Activated CD4-positive, alpha-beta T cell treated with anti-CD3 and anti-CD28 coated beads for 1 hour (primary cell): ENCODE measurements around the gene RGS5.

ENCODE experiments used
- DNase-seq: peaks from one replicate; pipeline ENCODE4 v3.0.0-alpha.2; 2020

RGS5 gene

GRCh38 chr1:163178628-163179027, 24.1 kb downstream of the RGS5 start:
- no peak for DNase-seq

- DNase-seq, result no peak
Observed at GRCh38 chr1:163176797-163177196, 25.9 kb downstream of the RGS5 start.

GRCh38 chr1:163174524-163175437, 27.9 kb downstream of the RGS5 start:
- DNase-seq, result no peak

GRCh38 chr1:163173121-163173520, 29.6 kb downstream of the RGS5 start:
- no peak for DNase-seq

GRCh38 chr1:163172596-163172995, 30.1 kb downstream of the RGS5 start:
- no peak for DNase-seq

- no peak for DNase-seq
Observed at GRCh38 chr1:163171826-163172225, 30.9 kb downstream of the RGS5 start.

- DNase-seq, result no peak
Observed at GRCh38 chr1:163170975-163171676, 31.6 kb downstream of the RGS5 start.

GRCh38 chr1:163170331-163170730, 32.4 kb downstream of the RGS5 start:
- DNase-seq, result no peak

GRCh38 chr1:163169553-163169952, 33.2 kb downstream of the RGS5 start:
- DNase-seq, result no peak

- no peak for DNase-seq
Observed at GRCh38 chr1:163168053-163168452, 34.7 kb downstream of the RGS5 start.

GRCh38 chr1:163166886-163167555, 35.7 kb downstream of the RGS5 start:
- DNase-seq, result no peak

- DNase-seq, result no peak
Observed at GRCh38 chr1:163165119-163165518, 37.6 kb downstream of the RGS5 start.

GRCh38 chr1:163163881-163164582, 38.7 kb downstream of the RGS5 start:
- no peak for DNase-seq

- DNase-seq, result no peak
Observed at GRCh38 chr1:163163163-163163562, 39.6 kb downstream of the RGS5 start.

- no peak for DNase-seq
Observed at GRCh38 chr1:163162381-163162914, 40.3 kb downstream of the RGS5 start.

- DNase-seq, result no peak
Observed at GRCh38 chr1:163161841-163162240, 40.9 kb downstream of the RGS5 start.

- DNase-seq, result no peak
Observed at GRCh38 chr1:163161337-163161736, 41.4 kb downstream of the RGS5 start.

- no peak for DNase-seq
Observed at GRCh38 chr1:163155606-163156005, 47.1 kb downstream of the RGS5 start.

- DNase-seq, result no peak
Observed at GRCh38 chr1:163148911-163149310, 53.8 kb downstream of the RGS5 start.

- DNase-seq, result no peak
Observed at GRCh38 chr1:163147019-163147418, 55.7 kb downstream of the RGS5 start.

GRCh38 chr1:163145435-163145834, 57.3 kb downstream of the RGS5 start:
- no peak for DNase-seq

GRCh38 chr1:163144418-163144817, 58.3 kb downstream of the RGS5 start:
- no peak for DNase-seq

- DNase-seq, result no peak
Observed at GRCh38 chr1:163142152-163142551, 60.6 kb downstream of the RGS5 start.
